Measurements from ENCODE around the gene UNC79.

Gene UNC79

GRCh38 chr14:93729993-93730392 lies 299.3 kb downstream of the UNC79 start:
- H3K27me3 ChIP-seq (replicated peaks; ENCODE audit: insufficient read depth, low read length): no peaks in the 10 kb centered on the region
- DNase-seq: no peak
- no peaks in the 10 kb centered on the region for H3K79me2 ChIP-seq (ENCODE audit: low read length)
- H3K4me1 ChIP-seq (ENCODE audit: low read length): no peaks in the 10 kb centered on the region
- H2AFZ ChIP-seq (ENCODE audit: low read length): no peak overlapping the region
- no peaks in the 10 kb centered on the region for H3K9me2 ChIP-seq (replicated peaks; ENCODE audit: insufficient read depth, low read length)
- H3K9ac ChIP-seq (ENCODE audit: low read length): no peak overlapping the region
- no peaks in the 10 kb centered on the region for H3K9me3 ChIP-seq (replicated peaks; ENCODE audit: insufficient read depth, low read length)
- H3K4me3 ChIP-seq (ENCODE audit: low read length): no peak overlapping the region
- H4K20me1 ChIP-seq (ENCODE audit: insufficient read depth, low read length): no peaks in the 10 kb centered on the region
- no peak overlapping the region for H3K27ac ChIP-seq (ENCODE audit: low read length)
- no peak overlapping the region for H3K4me2 ChIP-seq (ENCODE audit: low read depth, low read length)
- no peaks in the 10 kb centered on the region for H3F3A ChIP-seq (ENCODE audit: insufficient read depth, low read length)
- no peak for TF ChIP-seq CTCF (IDR thresholded peaks at IDR 0.05; ENCODE audit: low read length)
- TF ChIP-seq EZH2phosphoT487 (IDR thresholded peaks at IDR 0.05; ENCODE audit: low read length): no peak
- TF ChIP-seq EZH2 (optimal IDR thresholded peaks at IDR 0.05; ENCODE audit: low read depth, low read length): no peak
- H3K36me3 ChIP-seq (replicated peaks; ENCODE audit: insufficient read depth, low read length): no peaks in the 10 kb centered on the region

- no peaks in the 10 kb centered on the region for H3K4me1 ChIP-seq (ENCODE audit: low read length)
- no peaks in the 10 kb centered on the region for H3K36me3 ChIP-seq (replicated peaks; ENCODE audit: insufficient read depth, low read length)
- H3K9me3 ChIP-seq (replicated peaks; ENCODE audit: insufficient read depth, low read length): no peaks in the 10 kb centered on the region
- H3K9me2 ChIP-seq (replicated peaks; ENCODE audit: insufficient read depth, low read length): no peaks in the 10 kb centered on the region
- no peaks in the 10 kb centered on the region for H3K27me3 ChIP-seq (replicated peaks; ENCODE audit: insufficient read depth, low read length)
- TF ChIP-seq EZH2 (optimal IDR thresholded peaks at IDR 0.05; ENCODE audit: low read depth, low read length) (no peak), CTCF (IDR thresholded peaks at IDR 0.05; ENCODE audit: low read length) (no peak), EZH2phosphoT487 (IDR thresholded peaks at IDR 0.05; ENCODE audit: low read length) (no peak)
- H3F3A ChIP-seq (ENCODE audit: insufficient read depth, low read length): no peaks in the 10 kb centered on the region
- DNase-seq: no peak
- H4K20me1 ChIP-seq (ENCODE audit: insufficient read depth, low read length): no peaks in the 10 kb centered on the region
- H3K4me3 ChIP-seq (ENCODE audit: low read length): no peak overlapping the region
- no peak overlapping the region for H3K4me2 ChIP-seq (ENCODE audit: low read depth, low read length)
- H3K27ac ChIP-seq (ENCODE audit: low read length): no peak overlapping the region
- H3K9ac ChIP-seq (ENCODE audit: low read length): no peak overlapping the region
- no peaks in the 10 kb centered on the region for H3K79me2 ChIP-seq (ENCODE audit: low read length)
- H2AFZ ChIP-seq (ENCODE audit: low read length): no peak overlapping the region
Observed at GRCh38 chr14:93731753-93732152, 301.0 kb downstream of the UNC79 start.

- Histone ChIP-seq H3K79me2 (ENCODE audit: low read length) (no peaks in the 10 kb centered on the region), H2AFZ (ENCODE audit: low read length) (no peak overlapping the region), H3K4me1 (ENCODE audit: low read length) (no peaks in the 10 kb centered on the region), H4K20me1 (ENCODE audit: insufficient read depth, low read length) (no peaks in the 10 kb centered on the region), H3K4me2 (ENCODE audit: low read depth, low read length) (no peak overlapping the region), H3K9me2 (replicated peaks; ENCODE audit: insufficient read depth, low read length) (no peaks in the 10 kb centered on the region), H3K9me3 (replicated peaks; ENCODE audit: insufficient read depth, low read length) (no peaks in the 10 kb centered on the region), H3K36me3 (replicated peaks; ENCODE audit: insufficient read depth, low read length) (no peaks in the 10 kb centered on the region), H3K27me3 (replicated peaks; ENCODE audit: insufficient read depth, low read length) (no peaks in the 10 kb centered on the region), H3K9ac (ENCODE audit: low read length) (no peak overlapping the region), H3K27ac (ENCODE audit: low read length) (no peak overlapping the region), H3F3A (ENCODE audit: insufficient read depth, low read length) (no peaks in the 10 kb centered on the region), H3K4me3 (ENCODE audit: low read length) (no peak overlapping the region)
- no peak for DNase-seq
- TF ChIP-seq CTCF (IDR thresholded peaks at IDR 0.05; ENCODE audit: low read length): no peak
- no peak for TF ChIP-seq EZH2 (optimal IDR thresholded peaks at IDR 0.05; ENCODE audit: low read depth, low read length)
- TF ChIP-seq EZH2phosphoT487 (IDR thresholded peaks at IDR 0.05; ENCODE audit: low read length): no peak
Observed at GRCh38 chr14:93732524-93732923, 301.8 kb downstream of the UNC79 start.
